Measurements from ENCODE around the gene FASTKD1. TPM values are rescaled to one million over a fixed set of nuclear protein-coding genes. Genes with fewer than 3 reads are reported as not detected.
A peak's percentile ranks its signal among the peaks of the same experiment; 100 is the strongest.
"Not testable (repeated sequence)": the region's sequence is repeated elsewhere in the genome, so short reads cannot be mapped to it uniquely, and the experiment has no call there.

Gene FASTKD1
- total and polyA plus RNA-seq, 2 donors from 2014 or later: 24.2 to 49.8 TPM

- intact Hi-C loops (cut with DNase I): no loop called here
- Histone ChIP-seq H3K4me1 (ENCODE audit: control insufficient read depth in 2 of 3, insufficient read depth in 2 of 3, low read depth in 1 of 3, low read length in 3 of 3) (no peaks in the 10 kb centered on the region), H3K27me3 (ENCODE audit: control insufficient read depth, insufficient read depth, low read length) (no peaks in the 10 kb centered on the region), H3K9me3 (ENCODE audit: control insufficient read depth in 2 of 3, insufficient read depth in 1 of 3, low read length in 3 of 3) (no peaks in the 10 kb centered on the region), H3K4me3 (ENCODE audit: low read length in 3 of 3) (no peak overlapping the region), H3K9ac (ENCODE audit: low read length in 3 of 3) (no peak overlapping the region), H3K27ac (ENCODE audit: low read depth in 2 of 2, low read length in 2 of 2) (no peak overlapping the region), H3K36me3 (ENCODE audit: control insufficient read depth in 2 of 3, insufficient read depth in 3 of 3, low read length in 3 of 3) (peaks cover 0 to 5% (median 3%) of the 10 kb centered on the region in 3 donors)
- FAIRE-seq: no peak
- TF ChIP-seq, protein P1, sequence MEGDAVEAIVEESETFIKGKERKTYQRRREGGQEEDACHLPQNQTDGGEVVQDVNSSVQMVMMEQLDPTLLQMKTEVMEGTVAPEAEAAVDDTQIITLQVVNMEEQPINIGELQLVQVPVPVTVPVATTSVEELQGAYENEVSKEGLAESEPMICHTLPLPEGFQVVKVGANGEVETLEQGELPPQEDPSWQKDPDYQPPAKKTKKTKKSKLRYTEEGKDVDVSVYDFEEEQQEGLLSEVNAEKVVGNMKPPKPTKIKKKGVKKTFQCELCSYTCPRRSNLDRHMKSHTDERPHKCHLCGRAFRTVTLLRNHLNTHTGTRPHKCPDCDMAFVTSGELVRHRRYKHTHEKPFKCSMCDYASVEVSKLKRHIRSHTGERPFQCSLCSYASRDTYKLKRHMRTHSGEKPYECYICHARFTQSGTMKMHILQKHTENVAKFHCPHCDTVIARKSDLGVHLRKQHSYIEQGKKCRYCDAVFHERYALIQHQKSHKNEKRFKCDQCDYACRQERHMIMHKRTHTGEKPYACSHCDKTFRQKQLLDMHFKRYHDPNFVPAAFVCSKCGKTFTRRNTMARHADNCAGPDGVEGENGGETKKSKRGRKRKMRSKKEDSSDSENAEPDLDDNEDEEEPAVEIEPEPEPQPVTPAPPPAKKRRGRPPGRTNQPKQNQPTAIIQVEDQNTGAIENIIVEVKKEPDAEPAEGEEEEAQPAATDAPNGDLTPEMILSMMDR (IDR thresholded peaks at IDR 0.05; ENCODE audit: borderline replicate concordance, extremely low read depth, insufficient read depth): no peak
- peak in 1 of 5 donors; percentile 19 for DNase-seq
These were observed 12.3 kb downstream of the FASTKD1 start for GRCh38 chr2:169561364-169561763.

GRCh38 chr2:169546756-169547155 lies 26.9 kb downstream of the FASTKD1 start:
- no peaks in the 10 kb centered on the region for H3K27me3 ChIP-seq (ENCODE audit: control insufficient read depth, insufficient read depth, low read length)
- no peaks in the 10 kb centered on the region for H3K4me1 ChIP-seq (ENCODE audit: control insufficient read depth in 2 of 3, insufficient read depth in 2 of 3, low read depth in 1 of 3, low read length in 3 of 3)
- FAIRE-seq: no peak
- no peaks in the 10 kb centered on the region for H3K9me3 ChIP-seq (ENCODE audit: control insufficient read depth in 2 of 3, insufficient read depth in 1 of 3, low read length in 3 of 3)
- no peak overlapping the region for H3K4me3 ChIP-seq (ENCODE audit: low read length in 3 of 3)
- DNase-seq: no peak
- H3K36me3 ChIP-seq (ENCODE audit: control insufficient read depth in 2 of 3, insufficient read depth in 3 of 3, low read length in 3 of 3): peaks cover 0 to 6% (median 0%) of the 10 kb centered on the region in 3 donors
- intact Hi-C loops (cut with DNase I): no loop called here
- no peak overlapping the region for H3K9ac ChIP-seq (ENCODE audit: low read length in 3 of 3)
- no peak overlapping the region for H3K27ac ChIP-seq (ENCODE audit: low read depth in 2 of 2, low read length in 2 of 2)
- TF ChIP-seq, protein P1 (IDR thresholded peaks at IDR 0.05; ENCODE audit: borderline replicate concordance, extremely low read depth, insufficient read depth): no peak

DNA sequence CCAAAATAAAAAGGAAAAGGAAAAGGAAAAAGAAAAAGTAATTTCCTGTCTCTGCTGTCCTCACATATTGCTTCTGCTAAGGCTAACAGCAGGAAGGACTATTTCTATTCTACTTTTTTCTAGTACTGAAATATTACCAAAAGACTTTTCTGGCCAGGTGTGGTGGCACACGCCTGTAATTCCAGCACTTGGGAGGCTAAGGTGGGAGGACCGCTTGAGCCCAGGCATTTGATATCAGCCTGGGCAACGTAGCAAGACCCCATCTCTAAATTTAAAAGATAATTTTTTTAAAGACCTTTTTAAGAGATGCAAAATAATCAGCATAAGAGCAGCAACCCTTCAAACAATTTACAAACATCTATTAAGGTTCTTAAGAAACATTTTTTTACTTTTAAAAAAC lies 31.2 kb downstream of the FASTKD1 start:
- TF ChIP-seq, protein P1 (IDR thresholded peaks at IDR 0.05; ENCODE audit: borderline replicate concordance, extremely low read depth, insufficient read depth): no peak
- H3K9ac ChIP-seq (ENCODE audit: low read length in 3 of 3): no peak overlapping the region
- peaks cover 0 to 11% (median 0%) of the 10 kb centered on the region in 3 donors for H3K36me3 ChIP-seq (ENCODE audit: control insufficient read depth in 2 of 3, insufficient read depth in 3 of 3, low read length in 3 of 3)
- no peaks in the 10 kb centered on the region for H3K27me3 ChIP-seq (ENCODE audit: control insufficient read depth, insufficient read depth, low read length)
- H3K9me3 ChIP-seq (ENCODE audit: control insufficient read depth in 2 of 3, insufficient read depth in 1 of 3, low read length in 3 of 3): no peaks in the 10 kb centered on the region
- H3K4me1 ChIP-seq (ENCODE audit: control insufficient read depth in 2 of 3, insufficient read depth in 2 of 3, low read depth in 1 of 3, low read length in 3 of 3): no peaks in the 10 kb centered on the region
- no peak overlapping the region for H3K4me3 ChIP-seq (ENCODE audit: low read length in 3 of 3)
- no peak overlapping the region for H3K27ac ChIP-seq (ENCODE audit: low read depth in 2 of 2, low read length in 2 of 2)
- no peak for FAIRE-seq
- no peak for DNase-seq
- intact Hi-C loops (cut with DNase I): no loop called here

GRCh38 chr2:169540146-169540545 lies 33.5 kb downstream of the FASTKD1 start:
- intact Hi-C loops (cut with DNase I): no loop called here

GRCh38 chr2:169539460-169539859 lies 34.2 kb downstream of the FASTKD1 start:
- H3K27me3 ChIP-seq (ENCODE audit: control insufficient read depth, insufficient read depth, low read length); H3K27ac ChIP-seq (ENCODE audit: low read depth in 2 of 2, low read length in 2 of 2); H3K4me1 ChIP-seq (ENCODE audit: control insufficient read depth in 2 of 3, insufficient read depth in 2 of 3, low read depth in 1 of 3, low read length in 3 of 3); H3K9ac ChIP-seq (ENCODE audit: low read length in 3 of 3); H3K4me3 ChIP-seq (ENCODE audit: low read length in 3 of 3); H3K9me3 ChIP-seq (ENCODE audit: control insufficient read depth in 2 of 3, insufficient read depth in 1 of 3, low read length in 3 of 3); DNase-seq; FAIRE-seq; intact Hi-C loops (cut with DNase I): not testable (repeated sequence)
- H3K36me3 ChIP-seq (ENCODE audit: control insufficient read depth in 2 of 3, insufficient read depth in 3 of 3, low read length in 3 of 3): peaks cover 0 to 14% (median 0%) of the 10 kb centered on the region in 3 donors

More at GRCh38 chr2:169540146-169540545, 33.5 kb downstream of the FASTKD1 start:
- Histone ChIP-seq H3K4me3 (ENCODE audit: low read length in 3 of 3) (no peak overlapping the region), H3K27me3 (ENCODE audit: control insufficient read depth, insufficient read depth, low read length) (no peaks in the 10 kb centered on the region), H3K9me3 (ENCODE audit: control insufficient read depth in 2 of 3, insufficient read depth in 1 of 3, low read length in 3 of 3) (no peaks in the 10 kb centered on the region), H3K36me3 (ENCODE audit: control insufficient read depth in 2 of 3, insufficient read depth in 3 of 3, low read length in 3 of 3) (peaks cover 0 to 14% (median 0%) of the 10 kb centered on the region in 3 donors), H3K4me1 (ENCODE audit: control insufficient read depth in 2 of 3, insufficient read depth in 2 of 3, low read depth in 1 of 3, low read length in 3 of 3) (no peaks in the 10 kb centered on the region), H3K27ac (ENCODE audit: low read depth in 2 of 2, low read length in 2 of 2) (no peak overlapping the region), H3K9ac (ENCODE audit: low read length in 3 of 3) (no peak overlapping the region)
- DNase-seq: no peak
- FAIRE-seq: no peak
- TF ChIP-seq, protein P1 (IDR thresholded peaks at IDR 0.05; ENCODE audit: borderline replicate concordance, extremely low read depth, insufficient read depth): no peak
